Tibial nerve (tissue), 4 donors: ENCODE results near the gene MSX1. TPM values are rescaled to one million over a fixed set of nuclear protein-coding genes. Genes with fewer than 3 reads are reported as not detected.

ENCODE experiments used
- DNase-seq, 2 donors: peaks; one replicate each; pipeline ENCODE4 v3.0.0-alpha.2; 2019; ENCODE audit warnings: low spot score in 2 of 2
- H3K27ac ChIP-seq, 4 donors: fragments of 200-600 bp; sonication (generic) in 3 of 4; one replicate each; pipeline ENCODE4 v1.5.1; 2017 to 2019; ENCODE audit warnings: mild to moderate bottlenecking in 1 of 4
- H3K27me3 ChIP-seq, 2 donors: fragments of 200-600 bp; sonication (generic) in 1 of 2; one replicate each; pipeline versions ENCODE4 v1.5.1 to v1.6.0; 2017 to 2019
- H3K36me3 ChIP-seq, 3 donors: fragments of 200-600 bp; sonication (generic); one replicate each; pipeline ENCODE4 v1.5.1; 2018 to 2019
- H3K4me1 ChIP-seq, 4 donors: fragments of 200-600 bp; sonication (generic) in 3 of 4; one replicate each; pipeline ENCODE4 v1.5.1; 2017 to 2019
- H3K4me3 ChIP-seq, 4 donors: fragments of 200-600 bp; sonication (generic) in 3 of 4; one replicate each; pipeline ENCODE4 v1.5.1; 2017 to 2019; ENCODE audit warnings: mild to moderate bottlenecking in 1 of 4, moderate library complexity in 1 of 4
- H3K9me3 ChIP-seq, 4 donors: fragments of 200-600 bp; sonication (generic) in 3 of 4; one replicate each; pipeline ENCODE4 v1.5.1; 2017 to 2019
- EP300 ChIP-seq, 2 donors: sonication (generic); formaldehyde crosslinking; IDR thresholded peaks; one replicate each; pipeline ENCODE4 v1.6.1; 2017; ENCODE audit warnings: antibody characterized with exemption in 2 of 2, mild to moderate bottlenecking in 1 of 2
- POLR2A ChIP-seq, 2 donors: fragments of 450-650 bp; IDR thresholded peaks; one replicate each; pipeline ENCODE4 v1.6.1; 2017; ENCODE audit warnings: antibody characterized with exemption in 2 of 2, mild to moderate bottlenecking in 2 of 2, moderate library complexity in 2 of 2
- WGBS, 2 donors: methylation state at CpG; one replicate each; pipeline ENCODE4 v1.1.5; 2018; 5-methylcytosine and 5-hydroxymethylcytosine counted together
- total RNA-seq, 4 donors: library from RNA; depleted of rRNA; stranded (reverse); fragments of >200 nt; gene quantifications; one replicate each; pipeline ENCODE4 v1.1.0, GENCODE V29; 2016
- TF ChIP-seq, protein P1 (sequence below), 5 experiments: fragments of 200-600 bp in 3 of 5; fragments of 450-650 bp in 2 of 5; sonication (generic) in 3 of 5; IDR thresholded peaks; one replicate each; pipeline ENCODE4 v1.5.1; 2016 to 2019; ENCODE audit warnings: antibody characterized with exemption in 5 of 5, mild to moderate bottlenecking in 3 of 5, moderate library complexity in 2 of 5

MSX1 gene
- total RNA-seq, 4 donors from 2014 or later: 9.4 to 42.3 (median 21.7) TPM

GRCh38 chr4:4842476-4843441 lies 16.7 kb upstream of the MSX1 start:
- TF ChIP-seq POLR2A (IDR thresholded peaks at IDR 0.05) (no peak), EP300 (IDR thresholded peaks at IDR 0.05) (no peak)
- TF ChIP-seq, protein P1, sequence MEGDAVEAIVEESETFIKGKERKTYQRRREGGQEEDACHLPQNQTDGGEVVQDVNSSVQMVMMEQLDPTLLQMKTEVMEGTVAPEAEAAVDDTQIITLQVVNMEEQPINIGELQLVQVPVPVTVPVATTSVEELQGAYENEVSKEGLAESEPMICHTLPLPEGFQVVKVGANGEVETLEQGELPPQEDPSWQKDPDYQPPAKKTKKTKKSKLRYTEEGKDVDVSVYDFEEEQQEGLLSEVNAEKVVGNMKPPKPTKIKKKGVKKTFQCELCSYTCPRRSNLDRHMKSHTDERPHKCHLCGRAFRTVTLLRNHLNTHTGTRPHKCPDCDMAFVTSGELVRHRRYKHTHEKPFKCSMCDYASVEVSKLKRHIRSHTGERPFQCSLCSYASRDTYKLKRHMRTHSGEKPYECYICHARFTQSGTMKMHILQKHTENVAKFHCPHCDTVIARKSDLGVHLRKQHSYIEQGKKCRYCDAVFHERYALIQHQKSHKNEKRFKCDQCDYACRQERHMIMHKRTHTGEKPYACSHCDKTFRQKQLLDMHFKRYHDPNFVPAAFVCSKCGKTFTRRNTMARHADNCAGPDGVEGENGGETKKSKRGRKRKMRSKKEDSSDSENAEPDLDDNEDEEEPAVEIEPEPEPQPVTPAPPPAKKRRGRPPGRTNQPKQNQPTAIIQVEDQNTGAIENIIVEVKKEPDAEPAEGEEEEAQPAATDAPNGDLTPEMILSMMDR (IDR thresholded peaks at IDR 0.05): no peak
- H3K4me3 ChIP-seq: no peak overlapping the region
- DNase-seq: no peak
- H3K4me1 ChIP-seq: no peaks in the 10 kb centered on the region
- peaks cover 0 to 34% of the 10 kb centered on the region in 2 donors for H3K27me3 ChIP-seq
- no peaks in the 10 kb centered on the region for H3K36me3 ChIP-seq
- no peaks in the 10 kb centered on the region for H3K9me3 ChIP-seq
- WGBS, 2 donors: 80 to 82% methylated on average over 15 of the region's 15 CpGs
- H3K27ac ChIP-seq: no peak overlapping the region

DNA sequence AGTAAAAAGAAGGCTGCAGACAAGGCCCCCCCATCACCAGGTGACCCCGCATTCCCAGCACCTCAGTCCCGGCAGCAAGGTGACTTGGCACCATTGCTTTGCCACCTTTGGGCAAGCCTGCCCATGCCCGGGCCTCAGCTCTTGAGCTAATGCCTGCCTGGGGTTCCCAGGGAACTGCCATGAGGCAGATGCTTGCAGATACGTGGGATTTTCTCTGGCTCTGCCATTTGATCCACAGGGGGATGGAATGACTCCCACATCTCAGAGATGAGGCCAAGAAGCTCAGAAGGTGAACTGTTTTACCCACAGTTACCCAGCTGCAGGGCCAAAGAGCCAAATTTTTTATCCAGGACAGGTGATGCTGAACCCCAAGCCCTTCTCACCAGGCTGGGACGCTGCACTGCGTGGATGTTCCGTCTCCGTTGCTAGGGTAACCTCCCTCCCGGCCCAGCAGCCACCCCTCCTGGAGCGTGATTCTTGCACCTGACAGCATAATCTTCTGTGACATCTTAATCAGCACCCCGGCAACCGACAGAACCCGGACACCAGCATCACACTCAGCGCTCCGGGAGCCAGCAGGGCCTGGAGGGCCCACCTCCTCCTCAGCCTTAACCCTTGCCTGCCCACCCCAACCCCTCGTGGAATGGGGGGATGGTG lies 15.7 kb upstream of the MSX1 start:
- H3K36me3 ChIP-seq: no peaks in the 10 kb centered on the region
- H3K9me3 ChIP-seq: no peaks in the 10 kb centered on the region
- peaks cover 0 to 38% of the 10 kb centered on the region in 2 donors for H3K27me3 ChIP-seq
- no peaks in the 10 kb centered on the region for H3K4me1 ChIP-seq
- WGBS, 2 donors: 34 to 42% methylated on average over 16 of the region's 16 CpGs
- no peak overlapping the region for H3K27ac ChIP-seq
- TF ChIP-seq POLR2A (IDR thresholded peaks at IDR 0.05) (no peak), EP300 (IDR thresholded peaks at IDR 0.05) (no peak)
- TF ChIP-seq, protein P1 (IDR thresholded peaks at IDR 0.05): no peak
- DNase-seq: no peak
- H3K4me3 ChIP-seq: no peak overlapping the region

DNA sequence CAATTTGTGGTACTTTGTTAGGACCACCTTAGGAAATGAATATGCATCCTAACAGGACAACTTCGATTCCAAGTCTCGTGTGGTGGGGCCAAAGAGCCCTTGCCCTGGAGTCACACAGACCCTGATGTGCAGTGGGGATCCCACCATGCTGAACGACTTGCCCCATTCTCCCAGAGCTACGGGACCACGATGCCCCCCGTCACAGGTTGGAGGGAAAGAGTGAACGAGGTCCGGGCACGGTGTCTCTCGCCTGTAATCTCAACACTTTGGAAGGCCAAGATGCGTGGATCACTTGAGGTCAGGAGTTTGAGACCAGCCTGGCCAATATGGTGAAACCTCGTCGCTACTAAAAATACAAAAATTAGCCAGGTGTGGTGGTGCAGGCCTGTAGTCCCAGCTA lies 14.4 kb upstream of the MSX1 start:
- Histone ChIP-seq H3K4me1 (no peaks in the 10 kb centered on the region), H3K27ac (no peak overlapping the region), H3K36me3 (no peaks in the 10 kb centered on the region), H3K9me3 (no peaks in the 10 kb centered on the region), H3K4me3 (no peak overlapping the region), H3K27me3 (peaks cover 0 to 48% of the 10 kb centered on the region in 2 donors)
- TF ChIP-seq POLR2A (IDR thresholded peaks at IDR 0.05) (no peak), EP300 (IDR thresholded peaks at IDR 0.05) (no peak)
- TF ChIP-seq, protein P1 (IDR thresholded peaks at IDR 0.05): no peak
- no peak for DNase-seq
- WGBS, 2 donors: 85 to 93% methylated on average over 13 of the region's 13 CpGs

DNA sequence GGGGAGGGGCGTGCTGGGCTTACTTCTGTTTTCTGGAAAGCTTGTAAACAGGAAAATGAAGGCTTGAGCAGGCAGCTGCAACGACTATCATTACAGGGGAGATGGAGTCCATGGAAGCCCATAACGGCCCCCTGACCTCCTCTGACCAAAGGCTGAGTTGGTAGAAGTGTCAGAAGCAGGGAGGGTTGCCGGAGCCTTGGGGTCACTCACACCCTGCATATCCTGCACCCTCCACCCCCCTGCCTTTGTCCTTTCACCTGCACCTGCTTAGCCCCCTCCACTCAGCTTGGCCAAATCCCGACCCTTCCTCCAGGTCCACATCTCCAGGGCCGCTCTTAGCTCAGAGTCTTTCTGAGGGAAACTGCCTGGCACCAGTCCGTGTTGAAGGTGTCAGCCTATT lies 12.5 kb upstream of the MSX1 start:
- H3K36me3 ChIP-seq: no peaks in the 10 kb centered on the region
- H3K27me3 ChIP-seq: peaks cover 0 to 63% of the 10 kb centered on the region in 2 donors
- WGBS, 2 donors: 54 to 64% methylated on average over 7 of the region's 7 CpGs
- TF ChIP-seq POLR2A (IDR thresholded peaks at IDR 0.05): no peak
- no peak for TF ChIP-seq EP300 (IDR thresholded peaks at IDR 0.05)
- TF ChIP-seq, protein P1 (IDR thresholded peaks at IDR 0.05): no peak
- DNase-seq: no peak
- no peaks in the 10 kb centered on the region for H3K4me1 ChIP-seq
- H3K9me3 ChIP-seq: no peaks in the 10 kb centered on the region
- no peak overlapping the region for H3K27ac ChIP-seq
- H3K4me3 ChIP-seq: no peak overlapping the region

- Histone ChIP-seq H3K9me3 (no peaks in the 10 kb centered on the region), H3K4me3 (no peak overlapping the region), H3K27me3 (peaks cover 0 to 78% of the 10 kb centered on the region in 2 donors), H3K4me1 (peaks cover 0 to 13% (median 12%) of the 10 kb centered on the region in 4 donors), H3K27ac (no peak overlapping the region), H3K36me3 (no peaks in the 10 kb centered on the region)
- TF ChIP-seq, protein P1 (IDR thresholded peaks at IDR 0.05): no peak
- TF ChIP-seq EP300 (IDR thresholded peaks at IDR 0.05) (no peak), POLR2A (IDR thresholded peaks at IDR 0.05) (no peak)
- WGBS, 2 donors: 85 to 86% methylated on average over 8 of the region's 8 CpGs
- DNase-seq: no peak
These were observed 10.9 kb upstream of the MSX1 start for GRCh38 chr4:4848540-4848939.
